Hematopoietic multipotent progenitor cell treated with erythropoietin and hydrocortisone succinate and interleukin-3 and kit ligand, for 17 days (in vitro differentiated cells): ENCODE results near the gene POLG.

Source experiments
- DNase-seq: peaks from one replicate; pipeline ENCODE4 v3.0.0-alpha.2; 2015; ENCODE audit warnings: low spot score

The POLG gene

DNA sequence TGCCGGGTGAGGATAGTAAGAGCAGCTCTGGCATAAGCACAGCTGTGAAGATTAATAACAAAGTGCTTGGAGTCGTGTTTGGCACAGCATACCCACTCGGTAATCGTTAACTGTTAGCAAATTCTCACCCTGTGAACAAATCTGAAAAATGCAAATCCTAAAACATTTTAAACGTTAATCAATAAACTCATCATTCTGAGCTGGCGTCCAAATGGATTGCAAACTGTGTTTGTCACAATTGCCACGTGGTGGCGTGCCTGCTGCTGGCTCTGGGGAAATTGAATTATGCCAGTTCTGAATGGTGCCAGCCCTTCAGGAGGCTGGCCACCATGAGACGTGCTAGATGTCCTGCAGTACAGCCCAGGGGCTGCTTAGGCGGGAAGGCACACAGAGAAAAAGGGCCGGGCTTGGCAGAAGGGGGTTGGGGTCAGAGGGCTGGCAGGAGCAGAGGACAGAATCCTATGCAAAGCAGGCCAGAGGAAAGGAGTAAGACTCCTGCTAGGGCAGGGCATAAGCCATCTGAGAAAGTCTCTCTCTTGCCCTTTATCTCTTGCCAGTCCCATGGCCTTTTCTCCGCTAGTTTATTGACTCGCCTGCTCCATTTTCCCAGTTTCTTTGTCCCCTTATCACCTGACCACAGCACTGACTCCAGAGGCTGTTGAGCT lies 22.1 kb upstream of the POLG start:
- DNase-seq = no peak

- DNase-seq = no peak
Measured at GRCh38 chr15:89353991-89354390, 19.4 kb upstream of the POLG start.

- no peak for DNase-seq
Measured at GRCh38 chr15:89352476-89352875, 17.9 kb upstream of the POLG start.

DNA sequence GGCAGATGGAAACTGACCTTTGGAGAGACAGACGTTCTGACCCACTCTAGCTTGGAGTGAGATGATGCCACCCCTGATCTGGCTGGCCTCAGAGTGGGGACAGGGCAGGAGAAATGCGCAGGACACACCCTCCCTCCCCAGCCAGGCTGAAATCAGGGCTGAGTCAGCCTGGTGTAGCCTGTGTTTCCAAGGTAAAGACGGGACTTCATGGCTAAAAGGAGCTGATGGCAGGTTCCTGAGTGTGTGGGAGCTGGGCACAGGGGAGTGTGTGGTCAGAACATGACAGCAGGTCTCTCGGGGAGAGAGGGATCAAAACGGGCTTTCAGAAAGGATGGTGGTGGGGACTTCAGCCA lies 14.6 kb upstream of the POLG start:
- DNase-seq = no peak

DNA sequence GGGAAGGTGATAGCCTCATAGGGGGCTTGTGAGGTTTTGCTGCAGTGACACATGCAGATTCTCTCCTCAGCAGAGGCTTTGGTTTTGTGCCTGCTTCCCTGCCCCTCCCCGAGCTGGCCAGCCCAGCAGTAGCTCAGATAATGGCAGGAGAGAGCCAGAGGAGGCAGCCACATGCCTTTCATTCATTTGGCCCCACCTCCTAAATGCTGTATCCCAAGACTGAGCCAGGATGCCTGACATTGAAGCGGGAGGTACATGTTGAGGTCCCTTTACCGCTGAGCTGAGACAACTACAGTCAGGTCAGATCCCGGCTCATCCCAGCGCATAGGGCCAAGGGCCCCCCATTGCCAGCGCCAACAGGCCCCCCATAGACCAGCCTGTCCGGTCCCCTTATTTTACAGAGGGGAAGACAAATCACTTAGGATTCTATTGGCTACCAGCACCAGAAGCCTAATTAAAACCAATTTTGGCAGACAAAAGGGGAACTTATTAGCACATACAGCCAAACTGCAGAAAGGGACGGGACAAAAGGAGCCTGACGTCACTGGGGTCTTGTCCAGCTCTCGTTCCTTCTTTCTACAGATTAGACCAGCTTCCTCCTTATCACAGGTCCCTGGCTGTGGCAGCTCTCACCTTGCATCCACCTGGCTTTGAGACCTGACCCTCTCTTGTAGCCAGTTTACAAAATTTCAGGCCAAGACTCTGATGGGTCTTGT lies 12.1 kb upstream of the POLG start:
- DNase-seq = no peak

DNA sequence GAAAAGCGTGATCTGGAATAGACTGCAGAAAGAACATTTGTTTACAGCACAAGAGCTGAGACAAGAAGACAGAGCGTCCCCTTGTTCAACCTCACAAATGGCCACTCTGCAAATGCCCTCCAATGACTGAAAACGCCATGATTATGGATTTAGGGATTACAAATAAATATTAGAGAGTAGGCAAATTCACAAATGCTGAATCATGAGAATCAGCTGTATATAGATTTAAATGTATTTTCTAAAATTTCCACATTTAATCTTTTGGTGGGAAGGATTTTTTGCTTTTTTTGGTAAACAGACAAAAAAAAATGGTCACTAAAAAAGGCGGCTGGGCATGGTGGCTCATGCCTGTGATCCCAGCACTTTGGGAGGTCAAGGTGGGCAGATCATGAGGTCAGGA lies 10.6 kb upstream of the POLG start:
- DNase-seq = no peak

DNA sequence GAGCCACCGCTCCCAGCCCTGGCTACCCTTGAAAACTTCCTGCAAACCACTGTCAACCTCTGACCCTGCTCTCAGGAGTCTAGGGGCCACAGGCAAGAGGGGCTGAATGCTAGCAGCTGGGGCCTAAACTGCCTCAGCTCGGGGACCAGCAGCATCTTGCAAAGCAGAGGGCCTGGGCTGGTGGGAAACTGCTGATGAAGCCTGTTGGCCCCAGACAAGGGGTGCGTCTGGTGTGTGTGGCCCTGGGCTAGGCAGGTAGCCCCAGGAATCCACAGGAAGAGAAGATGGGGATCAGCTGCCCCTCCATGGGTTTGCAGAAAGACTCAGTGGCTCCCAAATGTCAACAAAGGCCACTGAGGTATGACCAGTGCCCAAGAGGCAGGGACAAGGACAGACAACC lies 8.2 kb upstream of the POLG start:
- DNase-seq = no peak

DNA sequence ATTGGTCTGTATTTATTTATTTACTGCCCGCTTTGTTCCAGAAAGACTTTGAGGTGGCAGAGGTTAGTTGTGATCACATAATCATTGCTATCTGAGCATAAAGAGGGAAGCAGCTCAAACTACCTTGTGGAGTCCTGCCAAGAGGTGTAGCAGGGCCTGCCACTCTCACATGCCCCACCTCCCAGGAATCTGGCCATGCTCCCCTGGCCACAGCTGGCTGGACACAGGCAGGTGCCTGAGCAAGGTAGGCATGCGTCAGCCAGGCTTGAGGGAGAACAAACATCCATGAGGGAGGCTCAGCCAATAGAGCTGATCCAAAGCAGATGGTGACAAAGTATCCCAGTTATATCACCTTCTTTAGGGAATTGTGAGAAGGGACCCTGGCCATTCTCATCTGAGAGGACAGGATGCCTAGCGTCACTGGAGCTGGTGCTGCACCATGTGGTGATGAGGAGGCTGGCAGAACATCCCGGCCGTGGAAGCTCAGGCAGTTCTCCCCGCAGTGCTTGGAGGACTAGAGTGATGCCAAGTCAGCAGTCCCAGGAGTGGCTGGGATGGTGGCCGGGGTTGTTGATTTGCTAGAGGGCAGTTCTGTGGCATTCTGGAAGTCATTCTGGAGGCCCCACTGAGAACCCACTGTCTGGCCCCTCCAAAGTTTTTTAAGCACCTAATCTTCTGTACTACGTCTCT lies 6.8 kb upstream of the POLG start:
- DNase-seq = no peak

- DNase-seq = no peak
Measured at GRCh38 chr15:89340573-89340972, 5.9 kb upstream of the POLG start.

DNA sequence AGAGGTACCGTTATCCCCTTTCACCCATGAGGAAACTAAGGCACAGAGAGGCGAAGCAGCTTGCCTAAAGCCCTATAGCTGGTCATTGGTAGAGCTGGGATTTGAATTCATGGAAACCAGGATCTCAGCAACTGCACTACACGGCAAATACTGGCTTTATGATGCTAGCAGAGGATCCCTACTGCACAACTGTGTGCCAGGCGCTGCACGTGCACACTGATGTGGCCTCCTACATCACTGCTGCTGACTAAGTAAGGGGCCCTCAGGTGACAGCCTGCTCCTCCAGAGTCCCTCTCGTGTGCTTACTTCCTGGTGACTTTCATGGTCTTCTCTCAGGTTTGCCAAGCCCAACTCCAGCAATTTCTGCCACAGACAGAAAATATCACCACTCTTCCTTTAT lies 3.4 kb upstream of the POLG start:
- no peak for DNase-seq

DNA sequence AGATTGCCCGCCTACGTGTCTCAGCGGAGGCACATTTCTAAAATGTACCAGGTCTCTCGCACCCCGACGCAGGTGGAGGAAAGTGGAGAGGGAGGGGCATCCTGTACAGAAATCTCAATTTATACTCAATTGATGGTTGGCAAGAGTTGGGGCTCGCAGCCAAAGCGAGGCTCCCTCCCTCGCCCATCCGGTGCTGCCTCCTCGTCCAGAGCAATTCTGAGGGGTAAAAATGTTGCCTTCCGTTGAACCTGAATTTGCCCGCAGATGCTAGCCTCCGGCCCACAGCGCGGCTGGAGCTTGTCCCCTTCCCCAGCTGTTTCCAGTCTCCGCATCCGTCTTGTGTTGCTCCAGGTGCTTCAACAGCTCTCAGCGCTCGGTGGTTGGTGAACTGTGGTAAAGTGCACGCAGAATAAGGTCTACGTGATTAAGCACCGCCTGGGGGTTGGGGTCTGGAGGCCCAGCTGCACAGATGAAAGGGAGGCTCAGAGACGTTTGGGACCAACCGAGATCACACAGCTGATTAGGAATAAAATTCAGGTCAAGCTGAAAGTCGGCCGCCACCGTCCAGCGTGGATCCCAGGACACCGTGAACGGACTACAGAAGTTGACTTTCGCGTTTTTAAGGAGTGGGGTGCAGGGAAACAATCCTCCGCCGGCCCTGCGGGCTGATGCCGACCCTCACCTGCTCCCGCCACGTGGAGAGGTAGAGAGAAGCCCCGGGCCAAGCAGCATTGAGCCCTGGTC lies 846 bp upstream of the POLG start:
- no peak for DNase-seq

DNA sequence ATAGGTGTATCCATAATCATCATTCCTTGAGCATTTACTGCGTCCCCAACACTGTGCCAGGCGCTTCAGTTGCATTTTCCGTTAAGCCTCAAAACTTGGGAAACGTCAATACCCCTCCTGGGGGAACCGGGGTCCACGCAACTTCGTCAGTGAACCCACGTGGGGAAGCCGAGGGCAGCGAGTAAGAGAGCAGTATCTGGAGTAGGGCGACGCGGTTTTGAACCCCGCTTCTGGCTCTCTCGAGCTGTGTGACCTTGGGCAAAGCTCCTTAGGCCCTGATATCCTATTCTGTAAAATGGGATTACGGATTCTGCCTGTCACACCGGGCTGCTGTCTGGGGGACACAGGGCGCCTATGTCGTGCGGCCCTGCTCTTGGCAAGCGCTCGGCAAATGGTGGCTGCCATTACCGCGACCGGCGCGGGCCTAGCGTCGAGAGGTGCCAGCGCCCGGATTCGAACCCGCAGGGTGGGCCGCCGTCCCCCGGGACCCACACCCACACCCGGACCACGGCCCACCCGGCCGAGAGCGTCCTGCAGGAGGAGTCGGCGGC lies 590 bp downstream of the POLG start:
- no peak for DNase-seq

DNA sequence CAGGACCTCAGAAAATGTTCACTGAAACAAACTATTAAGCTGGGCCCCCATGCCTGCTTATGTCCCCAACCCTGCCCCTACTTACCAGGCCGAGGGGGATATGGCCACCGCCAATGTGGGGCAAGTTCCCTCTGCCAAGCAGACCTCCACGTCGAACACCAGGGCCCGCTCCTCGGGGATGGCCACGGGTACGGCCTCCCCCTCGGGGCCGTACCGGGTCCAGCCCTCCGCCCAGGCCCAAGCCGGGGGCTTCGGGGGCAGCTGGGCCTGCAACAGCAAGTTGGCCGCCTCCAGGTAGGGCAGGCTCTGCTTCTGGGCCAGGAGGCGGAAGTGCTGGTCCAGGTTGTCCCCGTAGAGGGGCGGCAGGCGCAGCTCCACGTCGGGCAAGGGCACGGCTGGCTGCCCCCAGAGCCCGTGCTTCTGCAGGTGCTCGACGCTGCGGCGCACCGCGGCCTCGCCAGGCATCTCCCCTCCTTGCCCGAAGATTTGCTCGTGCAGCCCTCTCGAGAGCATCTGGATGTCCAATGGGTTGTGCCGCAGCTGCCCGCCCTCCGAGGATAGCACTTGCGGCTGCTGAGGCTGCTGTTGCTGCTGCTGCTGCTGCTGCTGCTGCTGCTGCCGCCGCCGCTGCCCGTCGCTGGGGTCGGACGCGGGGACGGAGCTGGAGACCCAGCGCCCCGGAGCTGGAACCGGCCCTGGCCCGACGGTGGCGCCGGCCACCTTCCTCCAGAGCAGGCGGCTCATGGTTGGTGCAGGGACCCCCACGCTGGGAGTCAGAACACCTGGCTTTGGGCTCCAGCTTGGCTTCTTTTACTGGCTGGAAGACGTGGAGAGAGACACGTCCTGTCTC lies 1.4 kb downstream of the POLG start:
- no peak for DNase-seq

DNA sequence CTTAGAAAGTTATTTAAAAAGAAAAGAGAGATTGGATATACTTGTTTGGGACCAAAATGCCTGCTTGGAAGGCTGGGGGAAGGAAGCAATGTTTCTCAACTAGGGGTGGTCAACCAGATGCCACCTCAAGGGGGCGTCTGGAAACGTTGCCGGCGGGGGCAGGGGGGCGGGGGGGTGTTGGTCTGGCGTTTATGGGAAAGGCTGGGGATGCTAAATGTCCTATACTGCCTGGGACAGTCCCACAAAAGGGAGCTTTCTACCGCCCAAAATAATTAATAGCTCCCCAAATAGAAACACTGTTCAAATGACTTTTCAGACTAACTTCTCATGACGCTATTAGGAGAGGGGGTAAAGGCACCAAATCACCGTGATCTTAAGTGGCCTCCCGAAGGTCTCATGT lies 2.2 kb downstream of the POLG start:
- DNase-seq = peak; percentile 20

GRCh38 chr15:89330881-89331595 lies 3.6 kb downstream of the POLG start:
- DNase-seq = no peak

DNA sequence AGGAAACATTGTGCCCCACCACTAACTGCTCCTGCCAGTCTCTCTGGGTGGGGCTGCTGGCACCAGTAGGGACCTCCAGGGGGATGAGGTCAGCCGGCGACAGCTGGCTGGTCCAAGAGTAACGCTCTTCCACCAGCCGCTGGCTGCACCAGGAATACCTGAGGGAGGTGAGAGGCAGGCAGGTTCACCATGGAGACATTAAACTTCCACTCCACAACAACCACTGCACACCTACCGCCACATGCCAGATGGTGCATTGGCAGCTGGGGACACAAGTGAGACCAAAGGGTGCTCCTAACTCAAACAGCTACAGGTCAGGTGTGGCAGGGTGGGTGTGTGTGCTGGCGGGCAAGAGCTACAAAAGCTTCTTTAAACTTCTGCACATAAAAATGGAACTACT lies 4.5 kb downstream of the POLG start:
- DNase-seq = no peak

DNA sequence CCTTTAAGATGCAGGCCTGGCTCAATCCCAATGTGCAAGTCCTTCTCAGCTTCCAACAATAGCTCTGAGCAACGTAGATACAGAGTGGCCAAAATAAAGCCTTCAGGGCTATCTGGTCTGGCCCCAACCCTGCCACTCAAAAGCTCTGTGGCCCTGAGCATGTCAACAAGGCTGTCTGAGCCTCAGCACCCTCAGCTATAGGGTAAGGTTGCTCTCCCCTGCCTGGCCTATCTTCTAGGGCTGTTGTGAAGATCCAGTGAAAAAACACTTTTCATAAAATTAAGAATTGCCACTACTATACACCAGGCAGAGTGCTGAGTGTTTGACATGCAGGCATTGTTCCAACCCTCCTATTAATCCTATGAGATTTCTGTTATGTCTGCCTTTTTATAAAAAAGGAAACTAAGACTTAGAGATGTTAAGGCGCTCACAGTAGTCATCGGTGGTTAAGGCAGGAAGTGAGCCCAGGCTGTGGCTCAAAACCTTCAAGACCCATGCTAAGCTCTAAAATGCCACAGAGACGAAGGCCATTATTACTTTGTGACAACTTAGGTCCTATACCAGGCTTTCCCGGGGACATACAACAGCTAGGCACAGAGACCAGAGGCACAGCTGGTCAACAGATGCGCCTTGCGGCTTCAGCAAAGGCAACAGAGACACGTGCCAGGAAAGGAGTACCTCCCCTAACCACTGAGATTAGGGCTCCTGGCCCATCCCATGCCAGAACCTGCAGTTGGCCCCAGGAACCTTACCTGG lies 5.1 kb downstream of the POLG start:
- DNase-seq = no peak

DNA sequence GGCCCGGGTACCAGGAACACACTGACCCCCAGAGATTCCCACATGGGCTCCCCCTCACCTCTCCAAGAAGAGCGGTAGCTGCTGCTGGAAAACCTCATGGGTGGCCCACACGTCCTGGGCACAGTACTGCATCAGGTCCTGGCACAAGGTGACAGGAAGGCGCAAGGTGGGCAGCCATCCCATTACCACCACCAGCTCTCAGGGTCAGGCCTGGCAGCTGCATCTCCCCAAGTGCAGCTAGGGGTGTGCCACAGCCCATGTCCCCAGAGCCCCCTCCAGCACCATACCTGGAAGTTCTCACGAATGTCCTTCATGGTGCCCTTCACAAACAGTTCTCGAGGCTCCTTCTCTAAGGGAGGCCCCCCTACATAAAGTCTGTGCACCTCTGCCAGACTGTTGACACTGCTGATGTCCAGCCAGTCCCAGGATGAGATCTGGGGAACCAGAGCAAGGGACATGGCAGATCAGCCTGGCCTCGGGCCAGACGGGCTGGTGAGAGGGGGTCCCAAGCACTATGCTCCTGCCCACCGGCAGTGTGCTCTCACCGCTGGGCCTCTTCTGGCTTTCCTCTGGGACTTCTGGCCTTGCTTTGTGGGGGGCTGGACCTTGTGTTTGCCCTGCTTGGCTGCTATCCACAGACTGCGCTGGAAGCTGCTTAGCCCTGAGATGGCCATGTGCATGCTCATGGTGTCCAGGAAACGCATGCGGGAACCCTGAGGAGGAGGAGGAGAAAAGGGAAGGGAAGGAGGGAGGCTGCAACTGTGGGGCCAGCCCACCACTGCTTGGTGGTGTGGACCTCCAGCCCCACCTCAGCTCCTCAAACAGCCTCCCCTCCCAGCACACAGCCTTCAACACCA lies 6.0 kb downstream of the POLG start:
- no peak for DNase-seq

GRCh38 chr15:89327113-89327512 lies 7.5 kb downstream of the POLG start:
- DNase-seq = no peak
